ENCODE results near the gene CBY3.
"Not testable (repeated sequence)": the region's sequence is repeated elsewhere in the genome, so short reads cannot be mapped to it uniquely, and the experiment has no call there.

The CBY3 gene

DNA sequence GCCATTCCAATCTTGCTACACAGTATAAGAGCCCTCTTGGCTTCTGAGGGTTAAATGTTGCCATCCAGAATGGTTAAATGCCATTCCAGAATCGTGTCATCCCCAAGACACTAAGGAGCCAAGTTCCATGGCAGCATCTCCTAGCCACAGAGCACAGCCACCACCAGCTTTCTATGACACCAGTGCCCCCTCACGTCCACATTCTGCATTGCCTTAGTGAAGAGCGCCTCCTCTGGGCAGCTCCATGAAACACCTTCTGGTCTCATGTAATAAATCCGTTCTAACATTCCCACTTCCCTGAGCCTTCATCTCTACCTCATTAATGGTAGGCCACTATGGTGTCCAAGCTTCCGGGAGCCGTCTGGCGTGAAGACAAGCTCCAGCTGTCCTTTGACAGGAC is 12.4 kb downstream of the CBY3 start:
- DNase-seq (ENCODE audit: low spot score), result peak; percentile 48

DNA sequence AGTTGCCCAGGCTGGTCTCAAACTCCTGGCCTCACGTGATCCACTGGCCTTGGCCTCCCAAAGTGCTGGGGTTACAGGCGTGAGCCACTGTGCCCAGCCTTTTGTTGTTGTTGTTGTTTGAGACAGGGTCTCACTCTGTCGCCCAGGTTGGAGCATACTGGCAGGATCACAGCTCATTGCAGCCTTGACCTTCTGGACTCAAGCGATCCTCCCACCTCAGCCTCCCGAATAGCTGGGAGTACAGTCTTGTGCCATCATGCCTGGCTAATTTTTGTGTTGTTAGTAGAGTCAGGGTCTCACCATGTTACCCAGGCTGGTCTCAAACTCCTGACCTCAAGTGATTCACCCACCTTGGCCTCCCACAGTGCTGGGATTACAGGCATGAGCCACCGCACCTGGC is 19.2 kb downstream of the CBY3 start:
- DNase-seq (ENCODE audit: low spot score), result not testable (repeated sequence)

DNA sequence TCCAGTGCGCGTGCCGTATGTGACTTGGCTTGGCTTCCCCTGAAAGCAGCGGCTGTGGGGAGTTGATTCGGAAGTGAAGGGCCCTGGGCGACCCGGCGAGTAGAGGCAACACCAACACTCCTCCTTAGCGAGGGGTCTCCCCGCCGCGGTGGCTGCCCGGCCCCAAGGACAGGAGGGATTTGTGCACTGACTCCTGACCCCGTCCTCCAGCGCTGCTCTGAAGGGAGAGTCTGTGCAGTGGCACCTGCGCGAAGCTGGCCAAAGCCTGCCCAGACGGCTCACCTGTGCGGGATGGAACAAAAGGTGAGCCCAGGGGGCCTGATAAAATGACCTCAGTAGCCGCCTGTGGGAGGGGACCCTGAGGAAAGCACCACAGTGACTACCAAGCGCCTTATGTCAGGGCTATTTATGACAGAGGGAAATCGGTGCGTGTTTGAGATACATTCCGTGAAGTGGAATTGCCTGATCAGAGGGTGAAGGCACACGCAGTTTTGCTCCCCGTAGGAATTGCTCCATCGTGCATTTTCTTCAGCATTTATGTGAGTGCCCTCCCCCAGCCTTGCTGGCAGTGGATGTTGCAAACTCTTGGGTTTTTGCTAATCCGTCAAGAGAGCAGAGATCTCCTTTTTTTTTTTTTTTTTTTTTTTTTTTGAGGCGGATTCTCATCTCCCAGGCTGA is 22.5 kb downstream of the CBY3 start:
- DNase-seq (ENCODE audit: low spot score), result peak; percentile 2

DNA sequence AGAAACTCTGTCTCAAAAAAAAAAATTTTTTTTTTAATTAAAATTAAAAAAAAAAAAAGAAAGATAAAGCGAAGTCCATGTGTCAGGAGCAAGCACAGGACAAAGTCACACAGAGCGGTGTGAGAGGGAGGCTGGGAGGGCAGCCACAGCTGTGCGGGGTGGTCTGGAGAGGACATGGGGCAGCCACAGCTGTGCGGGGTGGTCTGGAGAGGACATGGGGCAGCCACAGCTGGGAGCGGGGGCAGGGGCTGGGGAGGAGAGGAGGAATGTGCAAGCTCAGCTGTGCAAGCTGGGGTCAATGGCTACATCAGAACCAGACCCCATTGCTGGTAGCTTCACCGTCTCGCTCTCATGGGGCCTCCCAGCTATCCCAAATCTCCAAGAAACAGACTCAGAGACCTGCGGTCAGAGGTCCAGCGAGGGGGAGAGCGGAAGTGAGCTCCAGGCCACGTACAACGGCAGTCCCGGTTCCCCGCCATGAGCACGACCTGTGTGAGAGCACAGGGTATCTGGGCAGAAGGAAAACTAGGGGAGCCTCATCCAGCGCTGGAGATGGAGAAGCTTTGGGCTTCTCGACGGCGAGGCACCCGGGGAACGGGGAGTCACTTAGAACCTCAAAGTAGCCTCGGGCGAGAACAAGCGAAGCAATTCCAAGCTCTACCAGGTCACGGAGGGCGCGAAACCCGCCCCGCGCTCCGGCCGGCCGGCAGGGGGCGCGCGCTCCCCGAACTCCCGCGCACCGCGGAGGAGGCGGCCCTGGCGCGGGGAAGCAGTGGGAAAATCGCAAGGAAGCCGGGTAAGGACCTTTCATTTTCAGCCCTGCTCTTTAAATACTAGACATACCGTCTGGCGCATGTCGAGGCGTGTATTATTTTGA is 23.3 kb downstream of the CBY3 start:
- not testable (repeated sequence) for DNase-seq (ENCODE audit: low spot score)

DNA sequence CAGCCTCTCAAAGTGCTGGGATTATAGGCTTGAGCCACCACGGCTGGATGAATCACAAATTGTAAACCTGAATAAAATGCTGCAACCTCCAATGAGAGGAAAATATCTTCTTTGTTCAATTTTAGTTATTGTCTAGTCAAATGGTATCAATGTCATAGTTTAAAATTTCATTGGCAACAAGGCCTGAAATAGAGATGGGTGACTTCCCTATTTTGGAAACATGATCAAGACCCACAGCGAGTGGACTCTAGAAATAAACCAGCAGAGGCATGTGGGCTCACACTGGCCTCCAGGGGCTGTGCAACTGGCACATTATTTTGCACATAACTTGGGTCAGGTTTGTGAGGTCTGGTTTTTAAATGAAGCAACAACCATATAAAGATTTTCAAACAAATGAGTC is 27.7 kb downstream of the CBY3 start:
- DNase-seq (ENCODE audit: low spot score), result not testable (repeated sequence)

DNA sequence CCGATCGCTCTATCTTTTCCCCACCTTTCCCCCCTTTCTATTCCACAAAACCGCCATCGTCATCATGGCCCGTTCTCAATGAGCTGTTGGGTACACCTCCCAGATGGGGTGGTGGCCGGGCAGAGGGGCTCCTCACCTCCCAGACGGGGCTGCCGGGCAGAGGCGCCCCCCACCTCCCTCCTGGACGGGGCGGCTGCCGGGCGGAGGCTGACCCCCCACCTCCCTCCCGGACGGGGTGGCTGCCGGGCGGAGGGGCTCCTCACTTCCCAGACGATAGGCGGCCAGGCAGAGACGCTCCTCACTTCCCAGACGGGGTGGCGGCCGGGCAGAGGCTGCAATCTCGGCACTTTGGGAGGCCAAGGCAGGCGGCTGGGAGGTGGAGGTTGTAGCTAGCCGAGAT is 30.6 kb downstream of the CBY3 start:
- not testable (repeated sequence) for DNase-seq (ENCODE audit: low spot score)

DNA sequence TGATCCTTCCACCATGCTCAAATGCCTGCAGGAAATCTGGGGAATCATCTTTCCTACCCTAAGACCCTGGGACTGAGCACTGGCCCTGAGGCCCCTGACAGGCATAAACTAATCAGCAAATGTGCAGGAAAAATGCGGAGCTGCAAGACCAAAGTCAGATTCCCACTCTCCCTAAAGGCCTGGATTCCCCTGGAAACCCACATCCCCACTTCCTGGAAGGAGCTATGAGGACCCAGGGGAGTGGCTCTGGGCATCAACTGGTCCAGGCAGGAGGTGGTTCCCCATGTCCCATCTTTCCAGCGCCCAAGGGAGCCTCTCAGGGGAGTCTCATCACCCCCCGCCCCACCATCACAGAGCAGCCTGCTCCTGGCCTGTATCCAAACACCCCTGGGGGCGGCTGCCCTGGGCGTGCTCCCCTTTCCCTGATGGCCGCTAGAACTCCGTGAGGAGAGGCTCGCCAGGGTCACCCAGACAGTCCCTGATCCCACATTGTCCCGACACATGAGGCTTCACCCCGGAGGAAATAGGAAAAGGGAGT is 31.6 kb downstream of the CBY3 start:
- not testable (repeated sequence) for DNase-seq (ENCODE audit: low spot score)

DNA sequence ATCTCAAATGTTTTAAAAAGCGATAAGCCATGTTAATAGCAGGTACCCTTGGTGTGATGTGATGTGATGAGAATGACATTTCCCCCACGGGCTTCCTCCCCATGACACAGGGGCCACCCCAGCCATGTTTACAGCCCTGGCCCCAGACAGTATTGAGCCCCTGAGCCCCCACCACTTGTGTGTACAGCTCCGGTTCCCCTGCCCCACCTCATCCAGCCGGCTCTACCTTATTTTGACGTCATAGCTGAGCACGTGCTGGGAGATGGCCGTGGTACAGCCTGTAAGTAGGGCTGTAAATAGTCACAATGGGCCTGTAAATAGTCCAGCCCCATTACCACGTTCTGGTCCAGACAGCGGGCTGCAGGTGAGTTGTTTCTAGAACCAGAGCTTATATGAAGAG is 32.4 kb downstream of the CBY3 start:
- DNase-seq (ENCODE audit: low spot score), result no peak

DNA sequence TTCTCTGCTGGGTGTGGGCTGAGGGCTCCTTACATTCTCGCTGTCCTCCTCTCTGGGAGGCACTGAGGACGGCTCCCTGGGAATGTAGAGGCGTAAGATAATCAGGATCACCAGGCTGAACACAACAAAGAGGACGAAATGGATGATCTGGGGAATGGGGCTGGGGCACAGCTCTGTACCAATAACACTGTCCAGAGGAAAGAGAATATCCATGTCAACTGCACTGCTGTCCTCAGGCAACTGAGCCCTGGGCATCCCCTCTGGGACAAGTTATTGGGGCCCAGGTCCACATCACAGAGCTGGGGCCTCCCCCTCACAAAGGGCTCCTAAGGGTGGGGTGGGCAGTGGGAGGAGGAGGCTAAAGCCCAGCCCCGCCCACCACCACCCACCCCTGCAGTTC is 36.1 kb downstream of the CBY3 start:
- DNase-seq (ENCODE audit: low spot score), result not testable (repeated sequence)

DNA sequence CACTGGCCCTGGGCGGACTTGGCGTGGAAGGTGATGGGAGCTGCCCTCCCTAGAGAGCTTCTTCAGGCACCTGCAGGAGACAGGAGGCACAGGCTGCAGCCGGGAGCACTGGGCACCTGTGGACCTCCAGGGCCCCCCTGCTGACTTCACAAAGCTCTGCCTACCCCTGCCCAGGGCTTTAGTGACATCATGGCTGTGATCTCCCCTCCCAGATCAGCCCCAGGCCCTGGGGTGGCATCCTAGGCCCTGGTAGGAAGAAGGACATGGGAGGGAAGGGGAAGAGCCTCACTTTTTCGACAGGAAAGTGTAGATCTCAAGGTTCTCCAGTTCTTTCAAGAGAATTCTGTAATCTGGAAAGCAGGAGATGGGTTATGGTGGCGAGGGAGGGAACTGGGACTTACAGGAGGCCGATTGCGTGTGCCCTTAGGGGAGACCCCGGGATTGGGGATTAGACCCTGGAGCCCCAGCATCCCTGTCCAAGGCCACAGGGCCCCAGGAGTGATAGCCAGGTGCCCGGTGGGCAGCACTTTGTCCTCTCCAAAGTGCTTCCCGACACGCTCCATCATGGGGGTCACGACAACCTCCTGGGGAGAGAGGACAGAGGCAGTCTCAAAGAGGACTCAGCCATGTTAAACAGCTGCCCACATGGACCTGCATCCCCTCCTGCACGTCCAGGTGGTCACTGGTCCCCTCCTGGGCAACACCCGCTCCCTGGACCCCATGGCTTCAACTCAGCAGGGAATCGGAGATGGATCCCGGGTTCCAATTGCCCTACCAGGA is 37.5 kb downstream of the CBY3 start:
- not testable (repeated sequence) for DNase-seq (ENCODE audit: low spot score)

DNA sequence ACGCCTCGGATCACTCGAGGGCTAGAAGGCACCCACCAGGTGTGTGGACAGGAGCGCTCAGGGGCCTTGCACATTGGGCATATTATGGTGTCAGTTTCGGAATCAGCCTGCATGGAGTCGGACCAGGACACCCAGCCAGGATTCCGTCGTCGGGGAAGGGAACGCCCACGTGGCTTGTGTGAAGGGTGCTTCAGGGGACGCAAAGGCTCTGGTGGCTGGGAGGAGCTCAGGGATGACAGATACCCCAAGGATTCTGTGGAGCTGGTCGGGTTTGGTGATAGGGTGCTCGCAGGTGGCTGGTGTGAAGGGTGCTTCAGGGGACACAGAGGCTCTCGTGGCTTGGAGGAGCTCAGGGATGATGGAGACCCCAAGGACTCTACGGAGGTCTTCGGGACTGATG is 38.2 kb downstream of the CBY3 start:
- not testable (repeated sequence) for DNase-seq (ENCODE audit: low spot score)

DNA sequence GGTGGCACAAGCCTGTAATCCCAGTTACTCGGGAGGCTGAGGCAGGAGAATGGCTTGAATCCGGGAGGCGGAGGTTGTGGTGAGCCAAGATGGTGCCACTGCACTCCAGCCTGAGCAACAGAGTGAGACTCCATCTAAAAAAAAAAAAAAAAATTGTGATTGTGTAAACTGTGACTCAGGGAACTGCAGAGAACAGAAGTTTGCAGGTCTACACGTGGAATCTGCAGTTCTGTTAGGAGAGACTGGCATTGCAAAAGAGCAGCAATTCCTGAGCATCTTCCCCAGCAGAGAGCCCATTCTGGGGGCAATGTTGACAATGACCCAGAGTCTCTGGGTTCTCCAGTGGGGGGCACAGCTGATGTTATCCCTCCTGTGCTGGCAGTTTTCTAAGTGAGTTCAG is 39.1 kb downstream of the CBY3 start:
- not testable (repeated sequence) for DNase-seq (ENCODE audit: low spot score)

DNA sequence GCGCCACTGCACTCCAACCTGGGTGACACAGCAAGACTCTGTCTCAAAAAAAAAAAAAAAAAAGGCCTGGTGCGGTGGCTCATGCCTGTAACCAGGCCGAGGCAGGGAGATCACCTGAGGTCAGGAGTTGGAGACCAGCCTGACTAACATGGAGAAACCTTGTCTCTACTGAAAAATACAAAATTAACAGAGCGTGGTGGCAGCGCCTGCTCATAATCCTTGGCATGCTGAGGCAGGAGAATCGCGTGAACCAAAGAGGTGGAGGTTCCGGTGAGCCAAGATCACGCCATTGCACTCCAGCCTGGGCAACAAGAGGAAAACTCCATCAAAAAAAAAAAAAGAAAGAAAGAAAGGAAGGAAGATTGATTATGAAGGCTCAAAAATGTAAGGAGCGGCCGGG is 41.5 kb downstream of the CBY3 start:
- DNase-seq (ENCODE audit: low spot score), result not testable (repeated sequence)

DNA sequence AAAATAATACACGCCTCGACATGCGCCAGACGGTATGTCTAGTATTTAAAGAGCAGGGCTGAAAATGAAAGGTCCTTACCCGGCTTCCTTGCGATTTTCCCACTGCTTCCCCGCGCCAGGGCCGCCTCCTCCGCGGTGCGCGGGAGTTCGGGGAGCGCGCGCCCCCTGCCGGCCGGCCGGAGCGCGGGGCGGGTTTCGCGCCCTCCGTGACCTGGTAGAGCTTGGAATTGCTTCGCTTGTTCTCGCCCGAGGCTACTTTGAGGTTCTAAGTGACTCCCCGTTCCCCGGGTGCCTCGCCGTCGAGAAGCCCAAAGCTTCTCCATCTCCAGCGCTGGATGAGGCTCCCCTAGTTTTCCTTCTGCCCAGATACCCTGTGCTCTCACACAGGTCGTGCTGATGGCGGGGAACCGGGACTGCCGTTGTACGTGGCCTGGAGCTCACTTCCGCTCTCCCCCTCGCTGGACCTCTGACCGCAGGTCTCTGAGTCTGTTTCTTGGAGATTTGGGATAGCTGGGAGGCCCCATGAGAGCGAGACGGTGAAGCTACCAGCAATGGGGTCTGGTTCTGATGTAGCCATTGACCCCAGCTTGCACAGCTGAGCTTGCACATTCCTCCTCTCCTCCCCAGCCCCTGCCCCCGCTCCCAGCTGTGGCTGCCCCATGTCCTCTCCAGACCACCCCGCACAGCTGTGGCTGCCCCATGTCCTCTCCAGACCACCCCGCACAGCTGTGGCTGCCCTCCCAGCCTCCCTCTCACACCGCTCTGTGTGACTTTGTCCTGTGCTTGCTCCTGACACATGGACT is 46.3 kb downstream of the CBY3 start:
- DNase-seq (ENCODE audit: low spot score), result not testable (repeated sequence)

DNA sequence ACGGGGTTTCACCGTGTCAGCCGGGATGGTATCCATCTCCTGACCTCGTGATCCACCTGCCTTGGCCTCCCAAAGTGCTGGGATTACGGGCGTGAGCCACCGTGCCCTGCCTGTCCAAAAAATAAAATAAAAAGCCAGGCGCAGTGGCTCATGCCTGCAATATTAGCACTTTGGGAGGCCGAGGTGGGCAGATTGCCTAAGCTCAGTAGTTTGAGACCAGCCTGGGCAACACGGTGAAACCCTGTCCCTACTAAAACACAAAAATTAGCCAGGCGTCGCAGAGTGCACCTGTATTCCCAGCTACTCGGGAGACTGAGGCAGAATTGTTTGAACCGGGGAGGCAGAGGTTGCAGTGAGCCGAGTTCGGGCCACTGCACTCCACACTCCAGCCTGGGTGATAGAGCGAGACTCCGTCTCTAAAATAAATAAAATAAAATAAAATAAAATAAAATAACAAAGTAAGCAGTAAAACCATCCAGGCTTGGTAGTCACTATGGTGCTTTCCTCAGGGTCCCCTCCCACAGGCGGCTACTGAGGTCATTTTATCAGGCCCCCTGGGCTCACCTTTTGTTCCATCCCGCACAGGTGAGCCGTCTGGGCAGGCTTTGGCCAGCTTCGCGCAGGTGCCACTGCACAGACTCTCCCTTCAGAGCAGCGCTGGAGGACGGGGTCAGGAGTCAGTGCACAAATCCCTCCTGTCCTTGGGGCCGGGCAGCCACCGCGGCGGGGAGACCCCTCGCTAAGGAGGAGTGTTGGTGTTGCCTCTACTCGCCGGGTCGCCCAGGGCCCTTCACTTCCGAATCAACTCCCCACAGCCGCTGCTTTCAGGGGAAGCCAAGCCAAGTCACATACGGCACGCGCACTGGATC is 47.1 kb downstream of the CBY3 start:
- DNase-seq (ENCODE audit: low spot score), result not testable (repeated sequence)
